ENCODE measurements around the gene PNPLA2.
A peak's percentile ranks its signal among the peaks of the same experiment; 100 is the strongest.

Gene PNPLA2

DNA sequence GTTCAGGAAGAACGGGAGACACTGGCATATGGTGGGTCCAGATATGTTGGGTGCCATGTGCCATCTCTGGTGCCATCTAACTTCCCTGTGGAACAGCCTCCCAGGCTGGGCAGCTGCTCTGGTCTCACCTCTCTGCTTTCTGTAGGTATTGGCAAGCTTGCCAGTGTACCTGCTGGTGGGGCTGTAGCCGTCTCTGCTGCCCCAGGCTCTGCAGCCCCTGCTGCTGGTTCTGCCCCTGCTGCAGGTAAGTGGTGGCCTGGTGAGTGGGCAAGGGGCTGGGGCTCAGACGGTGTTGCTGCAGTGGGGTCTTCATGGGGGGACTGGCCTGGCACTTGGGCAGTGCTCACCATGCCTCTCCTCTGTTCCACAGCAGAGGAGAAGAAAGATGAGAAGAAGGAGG lies 6.3 kb upstream of the PNPLA2 start:
- TF ChIP-seq SNAI2 (CRISPR knock-in tag; IDR thresholded peaks at IDR 0.05): no peak
- TF ChIP-seq, protein P1, sequence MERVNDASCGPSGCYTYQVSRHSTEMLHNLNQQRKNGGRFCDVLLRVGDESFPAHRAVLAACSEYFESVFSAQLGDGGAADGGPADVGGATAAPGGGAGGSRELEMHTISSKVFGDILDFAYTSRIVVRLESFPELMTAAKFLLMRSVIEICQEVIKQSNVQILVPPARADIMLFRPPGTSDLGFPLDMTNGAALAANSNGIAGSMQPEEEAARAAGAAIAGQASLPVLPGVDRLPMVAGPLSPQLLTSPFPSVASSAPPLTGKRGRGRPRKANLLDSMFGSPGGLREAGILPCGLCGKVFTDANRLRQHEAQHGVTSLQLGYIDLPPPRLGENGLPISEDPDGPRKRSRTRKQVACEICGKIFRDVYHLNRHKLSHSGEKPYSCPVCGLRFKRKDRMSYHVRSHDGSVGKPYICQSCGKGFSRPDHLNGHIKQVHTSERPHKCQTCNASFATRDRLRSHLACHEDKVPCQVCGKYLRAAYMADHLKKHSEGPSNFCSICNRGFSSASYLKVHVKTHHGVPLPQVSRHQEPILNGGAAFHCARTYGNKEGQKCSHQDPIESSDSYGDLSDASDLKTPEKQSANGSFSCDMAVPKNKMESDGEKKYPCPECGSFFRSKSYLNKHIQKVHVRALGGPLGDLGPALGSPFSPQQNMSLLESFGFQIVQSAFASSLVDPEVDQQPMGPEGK (CRISPR knock-in tag; IDR thresholded peaks at IDR 0.05; ENCODE audit: borderline replicate concordance): no peak
- no peak for TF ChIP-seq ZFP30 (CRISPR knock-in tag; IDR thresholded peaks at IDR 0.05)
- no peak for TF ChIP-seq CSDC2 (CRISPR knock-in tag; IDR thresholded peaks at IDR 0.05)
- no peak for TF ChIP-seq PPARA (CRISPR knock-in tag; IDR thresholded peaks at IDR 0.05; ENCODE audit: borderline replicate concordance)
- no peak for TF ChIP-seq ARNTL (CRISPR knock-in tag; IDR thresholded peaks at IDR 0.05; ENCODE audit: borderline replicate concordance, low read depth)
- no peak for TF ChIP-seq ZFP3 (CRISPR knock-in tag; IDR thresholded peaks at IDR 0.05)
- TF ChIP-seq, protein P2, sequence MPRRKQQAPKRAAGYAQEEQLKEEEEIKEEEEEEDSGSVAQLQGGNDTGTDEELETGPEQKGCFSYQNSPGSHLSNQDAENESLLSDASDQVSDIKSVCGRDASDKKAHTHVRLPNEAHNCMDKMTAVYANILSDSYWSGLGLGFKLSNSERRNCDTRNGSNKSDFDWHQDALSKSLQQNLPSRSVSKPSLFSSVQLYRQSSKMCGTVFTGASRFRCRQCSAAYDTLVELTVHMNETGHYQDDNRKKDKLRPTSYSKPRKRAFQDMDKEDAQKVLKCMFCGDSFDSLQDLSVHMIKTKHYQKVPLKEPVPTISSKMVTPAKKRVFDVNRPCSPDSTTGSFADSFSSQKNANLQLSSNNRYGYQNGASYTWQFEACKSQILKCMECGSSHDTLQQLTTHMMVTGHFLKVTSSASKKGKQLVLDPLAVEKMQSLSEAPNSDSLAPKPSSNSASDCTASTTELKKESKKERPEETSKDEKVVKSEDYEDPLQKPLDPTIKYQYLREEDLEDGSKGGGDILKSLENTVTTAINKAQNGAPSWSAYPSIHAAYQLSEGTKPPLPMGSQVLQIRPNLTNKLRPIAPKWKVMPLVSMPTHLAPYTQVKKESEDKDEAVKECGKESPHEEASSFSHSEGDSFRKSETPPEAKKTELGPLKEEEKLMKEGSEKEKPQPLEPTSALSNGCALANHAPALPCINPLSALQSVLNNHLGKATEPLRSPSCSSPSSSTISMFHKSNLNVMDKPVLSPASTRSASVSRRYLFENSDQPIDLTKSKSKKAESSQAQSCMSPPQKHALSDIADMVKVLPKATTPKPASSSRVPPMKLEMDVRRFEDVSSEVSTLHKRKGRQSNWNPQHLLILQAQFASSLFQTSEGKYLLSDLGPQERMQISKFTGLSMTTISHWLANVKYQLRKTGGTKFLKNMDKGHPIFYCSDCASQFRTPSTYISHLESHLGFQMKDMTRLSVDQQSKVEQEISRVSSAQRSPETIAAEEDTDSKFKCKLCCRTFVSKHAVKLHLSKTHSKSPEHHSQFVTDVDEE (CRISPR knock-in tag; IDR thresholded peaks at IDR 0.05): no peak
- no peak for TF ChIP-seq TOX (CRISPR knock-in tag; IDR thresholded peaks at IDR 0.05; ENCODE audit: borderline replicate concordance)
- TF ChIP-seq BACH2 (CRISPR knock-in tag; IDR thresholded peaks at IDR 0.05; ENCODE audit: borderline replicate concordance): no peak
- TF ChIP-seq, protein P3, sequence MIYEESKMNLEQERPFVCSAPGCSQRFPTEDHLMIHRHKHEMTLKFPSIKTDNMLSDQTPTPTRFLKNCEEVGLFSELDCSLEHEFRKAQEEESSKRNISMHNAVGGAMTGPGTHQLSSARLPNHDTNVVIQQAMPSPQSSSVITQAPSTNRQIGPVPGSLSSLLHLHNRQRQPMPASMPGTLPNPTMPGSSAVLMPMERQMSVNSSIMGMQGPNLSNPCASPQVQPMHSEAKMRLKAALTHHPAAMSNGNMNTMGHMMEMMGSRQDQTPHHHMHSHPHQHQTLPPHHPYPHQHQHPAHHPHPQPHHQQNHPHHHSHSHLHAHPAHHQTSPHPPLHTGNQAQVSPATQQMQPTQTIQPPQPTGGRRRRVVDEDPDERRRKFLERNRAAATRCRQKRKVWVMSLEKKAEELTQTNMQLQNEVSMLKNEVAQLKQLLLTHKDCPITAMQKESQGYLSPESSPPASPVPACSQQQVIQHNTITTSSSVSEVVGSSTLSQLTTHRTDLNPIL (CRISPR knock-in tag; IDR thresholded peaks at IDR 0.05; ENCODE audit: low read depth): no peak
- TF ChIP-seq ESRRG (CRISPR knock-in tag; IDR thresholded peaks at IDR 0.05): no peak
- no peak for TF ChIP-seq ZC3H10 (CRISPR knock-in tag; IDR thresholded peaks at IDR 0.05)
- TF ChIP-seq, protein P4, sequence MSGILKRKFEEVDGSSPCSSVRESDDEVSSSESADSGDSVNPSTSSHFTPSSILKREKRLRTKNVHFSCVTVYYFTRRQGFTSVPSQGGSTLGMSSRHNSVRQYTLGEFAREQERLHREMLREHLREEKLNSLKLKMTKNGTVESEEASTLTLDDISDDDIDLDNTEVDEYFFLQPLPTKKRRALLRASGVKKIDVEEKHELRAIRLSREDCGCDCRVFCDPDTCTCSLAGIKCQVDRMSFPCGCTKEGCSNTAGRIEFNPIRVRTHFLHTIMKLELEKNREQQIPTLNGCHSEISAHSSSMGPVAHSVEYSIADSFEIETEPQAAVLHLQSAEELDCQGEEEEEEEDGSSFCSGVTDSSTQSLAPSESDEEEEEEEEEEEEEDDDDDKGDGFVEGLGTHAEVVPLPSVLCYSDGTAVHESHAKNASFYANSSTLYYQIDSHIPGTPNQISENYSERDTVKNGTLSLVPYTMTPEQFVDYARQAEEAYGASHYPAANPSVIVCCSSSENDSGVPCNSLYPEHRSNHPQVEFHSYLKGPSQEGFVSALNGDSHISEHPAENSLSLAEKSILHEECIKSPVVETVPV (CRISPR knock-in tag; IDR thresholded peaks at IDR 0.05): no peak
- TF ChIP-seq, protein P5, sequence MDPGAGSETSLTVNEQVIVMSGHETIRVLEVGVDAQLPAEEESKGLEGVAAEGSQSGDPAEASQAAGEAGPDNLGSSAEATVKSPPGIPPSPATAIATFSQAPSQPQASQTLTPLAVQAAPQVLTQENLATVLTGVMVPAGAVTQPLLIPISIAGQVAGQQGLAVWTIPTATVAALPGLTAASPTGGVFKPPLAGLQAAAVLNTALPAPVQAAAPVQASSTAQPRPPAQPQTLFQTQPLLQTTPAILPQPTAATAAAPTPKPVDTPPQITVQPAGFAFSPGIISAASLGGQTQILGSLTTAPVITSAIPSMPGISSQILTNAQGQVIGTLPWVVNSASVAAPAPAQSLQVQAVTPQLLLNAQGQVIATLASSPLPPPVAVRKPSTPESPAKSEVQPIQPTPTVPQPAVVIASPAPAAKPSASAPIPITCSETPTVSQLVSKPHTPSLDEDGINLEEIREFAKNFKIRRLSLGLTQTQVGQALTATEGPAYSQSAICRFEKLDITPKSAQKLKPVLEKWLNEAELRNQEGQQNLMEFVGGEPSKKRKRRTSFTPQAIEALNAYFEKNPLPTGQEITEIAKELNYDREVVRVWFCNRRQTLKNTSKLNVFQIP (CRISPR knock-in tag; IDR thresholded peaks at IDR 0.05; ENCODE audit: borderline replicate concordance, low read depth): no peak
- TF ChIP-seq TCF4 (CRISPR knock-in tag; IDR thresholded peaks at IDR 0.05; ENCODE audit: borderline replicate concordance): no peak
- no peak for ATAC-seq

DNA sequence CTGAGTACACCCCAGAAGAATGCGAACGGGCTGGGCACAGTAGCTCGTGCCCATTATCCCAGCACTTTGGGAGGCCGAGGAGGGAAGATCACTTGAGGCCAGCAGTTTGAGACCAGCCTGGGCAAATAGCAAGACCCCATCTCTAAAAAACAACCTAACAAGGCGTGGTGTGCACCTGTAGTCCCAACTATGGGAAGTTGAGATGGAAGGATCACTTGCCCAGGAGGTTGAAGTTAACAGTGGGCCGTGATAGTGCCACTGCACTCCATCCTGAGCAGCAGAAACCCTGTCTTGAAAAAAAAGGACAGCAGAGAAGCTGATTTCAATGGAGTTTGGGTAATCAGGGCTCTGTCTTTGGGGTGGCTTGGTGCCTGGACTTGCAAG lies 5.7 kb upstream of the PNPLA2 start:
- no peak for ATAC-seq
- no peak for TF ChIP-seq GLIS3 (CRISPR knock-in tag; IDR thresholded peaks at IDR 0.05)
- TF ChIP-seq, protein P4 (CRISPR knock-in tag; IDR thresholded peaks at IDR 0.05): no peak
- no peak for TF ChIP-seq CSDC2 (CRISPR knock-in tag; IDR thresholded peaks at IDR 0.05)

DNA sequence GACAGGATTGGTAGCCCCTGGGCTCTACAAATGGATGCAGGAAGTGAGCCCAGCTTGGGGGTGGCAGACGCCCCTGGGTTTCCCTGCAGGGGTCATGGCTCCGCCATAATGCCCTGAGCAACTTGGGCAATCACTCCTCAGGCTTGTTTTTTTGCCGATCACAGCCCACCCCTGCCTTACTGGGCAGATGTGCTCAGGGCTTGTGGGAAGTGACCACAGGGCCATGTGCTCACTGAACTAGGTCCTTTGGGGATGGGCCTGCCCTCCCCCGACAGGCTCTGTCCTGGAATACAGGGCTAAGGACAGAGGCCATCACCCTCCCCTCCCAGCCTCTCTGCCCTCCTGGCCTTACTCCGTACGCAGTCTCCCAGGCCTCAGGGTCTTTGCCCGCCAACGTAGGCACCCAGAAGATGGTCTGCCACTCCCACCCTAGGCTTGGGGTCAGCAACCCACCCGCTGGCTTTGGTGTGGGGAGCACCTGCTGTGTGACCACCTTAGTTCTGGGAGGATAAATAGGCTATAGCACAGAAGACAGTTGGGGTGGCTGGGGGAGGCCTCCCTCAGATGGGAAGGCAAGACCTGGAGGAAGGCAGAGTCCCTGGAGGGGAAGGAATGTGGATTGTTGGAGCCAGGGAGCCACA lies 5.1 kb upstream of the PNPLA2 start:
- no peak for ATAC-seq
- TF ChIP-seq BACH2 (CRISPR knock-in tag; IDR thresholded peaks at IDR 0.05; ENCODE audit: borderline replicate concordance) (no peak), ESRRG (CRISPR knock-in tag; IDR thresholded peaks at IDR 0.05) (no peak), CSDC2 (CRISPR knock-in tag; IDR thresholded peaks at IDR 0.05) (no peak), ISL1 (CRISPR knock-in tag; IDR thresholded peaks at IDR 0.05) (no peak)
- TF ChIP-seq, protein P3 (CRISPR knock-in tag; IDR thresholded peaks at IDR 0.05; ENCODE audit: low read depth): 0 out of 2 replicates have a peak, but pooled peaks have one; percentile 8
